Activated CD4-positive, alpha-beta T cell treated with anti-CD3 and anti-CD28 coated beads, Interleukin-2, amount 10 ng/mL, durations not matched to agents 24 days and 14 days (primary cell): ENCODE results near the gene TSPAN11. TPM values are rescaled to one million over a fixed set of nuclear protein-coding genes. Genes with fewer than 3 reads are reported as not detected.

Source experiments
- DNase-seq: peaks from one replicate; pipeline ENCODE4 v3.0.0; 2022
- H3K27ac Mint-ChIP-seq: one replicate; pipeline ENCODE4 v1.8.0; 2022; ENCODE audit warnings: mild to moderate bottlenecking, mixed read lengths
- H3K27me3 Mint-ChIP-seq: one replicate; pipeline ENCODE4 v1.8.0; 2022; ENCODE audit warnings: mixed read lengths
- H3K36me3 Mint-ChIP-seq: one replicate; pipeline ENCODE4 v1.8.0; 2022; ENCODE audit warnings: low read depth, mild to moderate bottlenecking, mixed read lengths
- H3K4me1 Mint-ChIP-seq: one replicate; pipeline ENCODE4 v1.8.0; 2021; ENCODE audit warnings: mixed read lengths
- H3K4me3 Mint-ChIP-seq: one replicate; pipeline ENCODE4 v1.8.0; 2022; ENCODE audit warnings: mild to moderate bottlenecking, moderate library complexity, mixed read lengths
- H3K9me3 Mint-ChIP-seq: one replicate; pipeline ENCODE4 v1.8.0; 2021; ENCODE audit warnings: mixed read lengths
- intact Hi-C: fragments of 100-400 bp; cut with micrococcal nuclease; formaldehyde crosslinking; loops from one replicate; pipeline ENCODE4 v1.15.1; 2023
- total RNA-seq: library from RNA; stranded (reverse); gene quantifications from 2 replicates; pipeline ENCODE4 v1.2.3, GENCODE V29; 2022

The TSPAN11 gene
- total RNA-seq, 1 donor from 2014 or later: not detected

DNA sequence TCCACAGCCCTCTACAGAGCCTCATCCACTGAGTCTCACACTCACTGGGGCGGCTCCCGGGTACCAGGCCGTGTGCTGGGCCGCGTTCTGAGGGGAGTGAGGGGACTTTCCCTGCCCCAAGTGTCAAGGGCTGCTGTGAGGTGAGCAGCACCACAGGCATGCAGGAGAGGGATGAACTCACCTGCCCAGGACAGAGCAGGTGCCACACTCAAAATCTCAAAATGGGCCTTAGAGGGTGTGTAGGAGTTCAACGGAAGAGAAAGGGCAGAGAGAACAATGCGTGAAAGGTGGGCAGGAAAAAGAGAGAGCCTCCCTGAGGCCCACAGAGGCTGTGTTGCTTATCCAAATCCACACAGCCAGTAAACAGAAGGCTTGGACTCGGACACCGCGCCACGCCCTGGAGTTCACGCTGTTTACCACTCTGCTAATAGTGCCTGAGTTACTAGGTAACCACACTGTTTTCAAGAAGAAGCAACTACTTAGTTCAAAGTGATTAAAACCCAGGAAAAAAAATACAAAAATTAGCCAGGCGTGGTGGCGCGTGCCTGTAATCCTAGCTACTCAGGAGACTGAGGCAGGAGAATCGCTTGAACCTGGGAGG is 32.7 kb downstream of the TSPAN11 start:
- Mint-ChIP-seq H3K27ac (no peak overlapping the region), H3K9me3 (no peaks in the 10 kb centered on the region), H3K27me3 (no peaks in the 10 kb centered on the region), H3K4me1 (no peaks in the 10 kb centered on the region), H3K4me3 (no peak overlapping the region), H3K36me3 (no peaks in the 10 kb centered on the region)
- no peak for DNase-seq
- intact Hi-C loops: no loop called here

DNA sequence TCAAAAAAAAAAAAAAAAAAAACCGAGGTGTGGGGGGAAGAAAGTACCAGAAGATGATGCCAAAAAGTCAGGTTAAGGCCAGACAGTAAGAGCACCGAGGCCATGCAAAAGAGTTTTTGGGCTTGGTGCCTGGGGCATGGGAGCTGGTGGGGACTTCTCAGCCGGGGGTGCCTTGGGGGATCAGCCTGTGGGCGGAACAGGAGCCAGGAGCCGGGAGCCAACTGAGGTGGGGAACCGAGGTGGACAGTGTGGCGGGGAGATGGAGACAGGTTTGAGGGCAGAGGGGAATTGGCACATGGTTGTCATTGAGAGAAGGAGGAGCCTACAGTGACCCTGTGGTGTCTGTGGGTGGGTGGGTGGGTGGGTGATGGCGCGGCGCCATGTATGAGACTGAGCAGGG is 33.2 kb downstream of the TSPAN11 start:
- Mint-ChIP-seq H3K4me1 (no peaks in the 10 kb centered on the region), H3K27ac (no peak overlapping the region), H3K27me3 (no peaks in the 10 kb centered on the region), H3K4me3 (no peak overlapping the region), H3K36me3 (no peaks in the 10 kb centered on the region), H3K9me3 (no peaks in the 10 kb centered on the region)
- intact Hi-C loops: no loop called here
- DNase-seq: no peak

DNA sequence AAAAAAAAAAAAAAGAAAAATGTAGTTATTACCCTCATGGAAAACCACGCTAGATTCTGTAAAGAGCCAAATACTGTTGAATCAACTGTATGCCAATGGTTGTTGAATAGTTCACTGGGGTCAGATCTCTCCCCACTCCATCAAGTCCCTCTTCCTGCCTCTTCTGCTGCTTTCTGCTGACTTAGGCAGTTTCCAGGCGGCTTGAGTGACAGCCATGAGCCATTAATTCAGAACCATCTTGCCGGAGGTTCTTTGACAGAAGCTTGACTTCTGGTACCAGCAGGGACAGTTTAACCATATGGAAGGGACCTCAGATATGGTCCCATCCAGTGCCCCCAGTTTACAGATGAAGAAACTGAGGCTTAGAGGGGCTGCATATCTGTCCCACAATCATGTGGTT is 34.5 kb downstream of the TSPAN11 start:
- intact Hi-C loops: no loop called here
- no peak overlapping the region for H3K4me3 Mint-ChIP-seq
- no peaks in the 10 kb centered on the region for H3K36me3 Mint-ChIP-seq
- H3K4me1 Mint-ChIP-seq: no peaks in the 10 kb centered on the region
- no peak for DNase-seq
- H3K27ac Mint-ChIP-seq: no peak overlapping the region
- H3K9me3 Mint-ChIP-seq: no peaks in the 10 kb centered on the region
- H3K27me3 Mint-ChIP-seq: no peaks in the 10 kb centered on the region

DNA sequence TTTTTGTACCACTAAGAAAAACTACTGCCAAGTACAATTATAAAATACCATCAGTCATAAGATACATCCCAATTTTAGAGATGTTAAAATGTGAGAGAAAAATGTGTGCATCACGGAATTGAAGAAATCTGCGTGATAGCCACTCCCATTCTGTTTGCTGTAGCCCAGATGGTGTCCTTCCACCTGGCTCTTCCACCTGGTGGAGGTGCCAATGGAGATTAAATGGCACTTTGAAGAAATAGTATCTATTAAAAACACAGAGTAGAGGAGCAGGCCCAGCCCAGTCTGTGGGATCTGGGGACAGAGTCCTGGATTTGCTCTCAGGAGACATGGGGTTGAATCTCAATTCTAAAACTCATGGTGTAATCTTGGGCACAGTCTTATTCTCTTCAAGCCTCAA is 35.5 kb downstream of the TSPAN11 start:
- no peaks in the 10 kb centered on the region for H3K36me3 Mint-ChIP-seq
- no peak overlapping the region for H3K4me3 Mint-ChIP-seq
- no peak for DNase-seq
- H3K4me1 Mint-ChIP-seq: no peaks in the 10 kb centered on the region
- H3K9me3 Mint-ChIP-seq: no peaks in the 10 kb centered on the region
- H3K27ac Mint-ChIP-seq: no peak overlapping the region
- intact Hi-C loops: no loop called here
- H3K27me3 Mint-ChIP-seq: no peaks in the 10 kb centered on the region

DNA sequence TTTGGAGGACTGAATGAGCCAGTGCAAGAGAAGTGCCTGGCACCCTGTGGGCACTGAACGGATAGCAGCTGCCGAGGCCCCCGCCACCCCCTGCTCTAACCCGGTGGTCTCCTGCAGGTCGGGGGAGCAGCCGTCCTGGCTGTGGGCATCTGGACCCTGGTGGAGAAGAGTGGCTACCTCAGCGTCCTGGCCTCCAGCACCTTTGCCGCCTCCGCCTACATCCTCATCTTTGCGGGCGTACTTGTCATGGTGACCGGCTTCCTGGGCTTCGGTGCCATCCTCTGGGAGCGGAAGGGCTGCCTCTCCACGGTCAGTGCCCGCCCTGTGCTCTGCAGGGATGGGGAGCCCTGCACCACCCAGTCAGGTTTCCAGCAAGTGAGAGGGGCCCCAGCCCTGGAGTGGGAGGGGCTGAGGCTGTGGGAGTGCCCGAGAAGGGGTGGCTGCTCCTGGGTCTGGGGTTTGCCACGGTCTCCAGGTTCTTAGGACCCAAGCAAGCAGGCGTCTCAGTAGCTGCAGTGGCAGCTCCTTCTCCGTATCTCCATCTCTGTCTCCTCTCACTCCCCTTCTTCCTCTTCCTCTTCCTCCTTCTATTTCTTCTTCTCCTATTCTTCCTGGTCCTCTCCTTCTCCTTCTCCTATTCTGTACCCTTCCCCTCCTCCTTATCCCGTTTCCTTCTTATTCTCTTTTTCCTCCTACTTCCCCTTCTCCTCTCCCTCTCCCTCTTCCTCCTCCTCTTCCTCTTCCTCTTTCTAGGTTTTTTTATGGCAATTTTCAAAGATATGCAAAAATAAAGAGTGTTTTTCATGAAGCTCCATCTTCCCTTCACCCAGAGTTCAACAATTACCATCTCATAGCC is 37.4 kb downstream of the TSPAN11 start:
- DNase-seq: no peak
- Mint-ChIP-seq H3K27ac (no peak overlapping the region), H3K27me3 (no peaks in the 10 kb centered on the region), H3K4me3 (no peak overlapping the region), H3K4me1 (no peaks in the 10 kb centered on the region), H3K36me3 (no peaks in the 10 kb centered on the region), H3K9me3 (no peaks in the 10 kb centered on the region)
- intact Hi-C loops: no loop called here

DNA sequence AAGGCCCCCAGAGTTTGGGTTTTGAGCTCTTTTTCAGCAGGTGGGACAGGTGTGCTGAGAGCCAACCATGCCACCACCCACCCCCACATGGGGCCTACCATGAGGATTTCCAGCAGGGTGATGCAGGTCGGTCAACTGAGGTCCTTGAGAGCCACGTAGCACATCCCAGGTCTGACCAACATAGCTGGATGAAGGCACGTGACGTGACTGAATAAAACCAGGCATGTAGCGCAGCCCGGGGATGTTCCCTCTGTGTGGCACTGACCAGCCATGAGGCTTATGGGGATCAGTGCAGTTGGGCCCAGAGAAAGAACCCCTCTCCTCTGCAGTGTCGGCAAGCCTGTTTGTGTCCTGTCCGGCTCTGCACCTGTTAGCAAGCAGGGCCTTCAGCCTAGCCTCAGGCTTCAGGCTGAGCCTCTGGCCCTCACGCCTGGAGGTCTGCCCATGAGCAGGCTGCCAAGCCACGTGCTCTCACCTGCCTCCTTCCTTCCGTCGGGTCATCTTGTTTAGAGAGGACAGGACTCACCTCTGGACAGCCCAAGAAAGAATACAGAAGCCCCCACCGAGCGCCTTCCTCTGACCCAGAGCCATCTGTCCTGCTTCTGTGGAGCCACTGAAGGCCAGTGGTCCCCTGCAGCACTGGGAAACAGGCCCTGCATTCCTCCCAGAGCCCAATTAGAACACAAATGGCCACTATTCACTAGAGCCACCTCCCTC is 38.5 kb downstream of the TSPAN11 start:
- DNase-seq: no peak
- no peaks in the 10 kb centered on the region for H3K36me3 Mint-ChIP-seq
- H3K27ac Mint-ChIP-seq: no peak overlapping the region
- H3K9me3 Mint-ChIP-seq: no peaks in the 10 kb centered on the region
- no peaks in the 10 kb centered on the region for H3K27me3 Mint-ChIP-seq
- no peaks in the 10 kb centered on the region for H3K4me1 Mint-ChIP-seq
- H3K4me3 Mint-ChIP-seq: no peak overlapping the region
- intact Hi-C loops: no loop called here

DNA sequence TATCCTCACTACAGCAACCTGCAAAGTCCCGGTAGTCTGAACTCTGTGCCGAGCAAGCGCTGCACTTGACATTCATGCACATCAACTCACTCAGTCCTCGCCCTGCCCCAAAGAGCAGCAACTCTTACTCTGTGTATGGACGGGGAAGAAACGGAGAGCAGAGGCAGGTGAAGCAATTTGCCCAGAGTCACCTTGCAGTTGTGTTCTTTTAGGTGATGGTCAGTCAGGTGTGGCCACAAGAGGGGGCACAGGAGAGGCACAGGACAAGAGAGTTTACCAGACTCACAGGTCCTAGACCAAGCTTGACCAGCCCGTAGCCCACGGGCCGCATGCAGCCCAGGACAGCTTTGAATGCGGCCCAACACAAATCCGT is 39.1 kb downstream of the TSPAN11 start:
- H3K27me3 Mint-ChIP-seq: peaks cover 2% of the 10 kb centered on the region
- H3K36me3 Mint-ChIP-seq: no peaks in the 10 kb centered on the region
- no peaks in the 10 kb centered on the region for H3K9me3 Mint-ChIP-seq
- DNase-seq: no peak
- intact Hi-C loops: no loop called here
- H3K4me1 Mint-ChIP-seq: no peaks in the 10 kb centered on the region
- H3K4me3 Mint-ChIP-seq: no peak overlapping the region
- no peak overlapping the region for H3K27ac Mint-ChIP-seq

DNA sequence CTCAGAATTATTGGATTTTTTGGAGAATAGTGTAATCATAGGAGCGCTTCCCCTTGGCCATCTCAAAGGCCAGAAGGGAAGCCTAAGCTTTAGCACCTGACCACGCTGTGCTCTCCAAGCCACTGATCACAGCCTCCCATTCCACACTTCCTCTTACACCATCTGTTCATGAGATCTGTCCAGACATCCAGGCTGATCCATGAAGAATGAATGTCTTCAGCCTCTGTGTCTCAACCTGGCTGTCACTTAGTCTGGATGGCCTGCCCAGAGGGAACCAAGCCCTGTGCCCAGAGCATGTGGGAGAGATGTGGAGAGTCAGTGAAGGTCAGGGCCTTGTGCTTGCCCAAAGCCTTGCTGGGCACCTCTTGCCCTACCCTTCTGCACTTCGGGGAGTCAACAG is 40.5 kb downstream of the TSPAN11 start:
- no peak for DNase-seq
- intact Hi-C loops: no loop called here
- no peak overlapping the region for H3K27ac Mint-ChIP-seq
- H3K27me3 Mint-ChIP-seq: peaks cover 2% of the 10 kb centered on the region
- no peaks in the 10 kb centered on the region for H3K4me1 Mint-ChIP-seq
- H3K9me3 Mint-ChIP-seq: no peaks in the 10 kb centered on the region
- no peaks in the 10 kb centered on the region for H3K36me3 Mint-ChIP-seq
- H3K4me3 Mint-ChIP-seq: no peak overlapping the region

DNA sequence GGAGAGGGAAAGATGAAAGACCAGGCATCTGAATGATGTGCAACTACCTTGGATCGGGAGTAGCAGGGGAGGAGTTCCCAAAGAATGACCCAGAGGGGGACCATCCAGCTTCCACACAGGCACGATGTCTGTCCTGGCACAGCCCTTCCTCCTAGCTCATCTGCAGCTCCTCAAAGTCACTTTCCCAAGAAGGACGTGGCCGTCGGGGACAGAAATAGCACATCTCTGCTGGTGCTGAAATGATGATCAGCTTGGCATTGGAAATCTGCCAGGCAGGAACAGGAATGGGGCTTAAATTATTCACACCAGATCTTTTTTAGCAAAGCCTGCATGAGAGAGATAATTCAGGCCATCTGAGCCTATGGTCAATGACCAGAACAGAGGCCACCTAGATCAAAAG is 41.7 kb downstream of the TSPAN11 start:
- no peaks in the 10 kb centered on the region for H3K4me1 Mint-ChIP-seq

DNA sequence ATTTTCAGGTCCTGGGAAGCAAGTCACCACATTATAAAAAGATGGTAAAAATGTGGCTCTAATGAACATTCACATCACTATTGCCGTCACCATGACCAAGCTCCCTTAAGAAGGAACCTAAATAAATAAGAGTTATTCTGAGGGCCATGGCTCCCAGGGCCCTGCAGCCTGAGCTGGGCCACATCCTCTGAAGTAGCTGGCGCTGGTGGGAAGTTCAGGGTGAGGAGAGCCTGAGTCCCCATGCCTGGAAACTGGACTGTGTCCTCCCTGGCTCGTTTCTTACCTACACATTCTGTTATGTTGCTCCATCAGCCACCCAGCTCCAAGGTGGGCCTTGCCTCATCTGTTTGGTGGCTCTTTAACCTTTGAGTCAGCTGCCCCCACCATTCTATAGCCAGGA is 42.5 kb downstream of the TSPAN11 start:
- no peaks in the 10 kb centered on the region for H3K4me1 Mint-ChIP-seq
- intact Hi-C loops: no loop called here
- H3K27me3 Mint-ChIP-seq: peaks cover 2% of the 10 kb centered on the region
- H3K27ac Mint-ChIP-seq: no peak overlapping the region
- no peak for DNase-seq
- no peak overlapping the region for H3K4me3 Mint-ChIP-seq
- H3K9me3 Mint-ChIP-seq: no peaks in the 10 kb centered on the region
- no peaks in the 10 kb centered on the region for H3K36me3 Mint-ChIP-seq

More for the DNA sequence above, 41.7 kb downstream of the TSPAN11 start:
- no peak overlapping the region for H3K27ac Mint-ChIP-seq
- H3K36me3 Mint-ChIP-seq: no peaks in the 10 kb centered on the region
- H3K27me3 Mint-ChIP-seq: peaks cover 2% of the 10 kb centered on the region
- no peaks in the 10 kb centered on the region for H3K9me3 Mint-ChIP-seq
- no peak overlapping the region for H3K4me3 Mint-ChIP-seq
- intact Hi-C loops: no loop called here
- no peak for DNase-seq

DNA sequence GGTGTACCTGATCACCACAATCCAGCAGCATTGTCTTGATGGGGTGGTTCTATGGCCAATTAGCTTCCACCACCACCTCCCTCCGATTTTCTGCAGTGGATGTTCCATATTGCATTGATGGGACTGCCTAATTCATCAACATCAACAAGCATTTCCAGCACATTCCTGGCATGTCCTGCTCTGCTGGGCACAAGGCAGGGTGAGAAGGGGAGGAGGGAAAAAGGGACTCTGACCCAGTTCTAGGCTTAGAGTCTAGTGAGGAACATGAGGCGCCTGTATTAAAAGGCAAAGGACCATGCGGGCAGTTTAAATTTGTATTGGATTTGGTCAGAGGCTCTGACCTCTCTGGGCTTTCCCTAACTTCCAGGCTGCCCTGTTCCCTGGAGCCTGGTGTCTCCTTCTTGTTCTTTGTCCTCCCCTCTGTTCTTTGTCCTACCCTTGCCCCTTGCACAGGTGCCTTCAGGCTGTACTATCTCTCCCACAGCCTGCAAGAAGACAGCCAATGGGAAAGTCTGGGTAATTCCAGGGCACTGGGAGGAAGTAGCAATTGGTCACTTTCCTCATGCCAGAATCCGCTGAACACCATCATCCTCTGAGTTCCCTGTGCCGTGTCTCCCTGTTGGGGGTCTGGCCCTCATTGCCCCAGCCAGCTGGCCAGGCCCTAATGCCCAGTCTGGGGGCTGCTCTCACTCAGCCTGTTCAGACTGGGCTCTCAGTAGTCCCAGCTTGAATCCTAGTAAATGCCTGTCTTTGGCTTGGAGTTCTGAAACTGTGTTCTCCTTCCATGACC is 43.3 kb downstream of the TSPAN11 start:
- H3K36me3 Mint-ChIP-seq: no peaks in the 10 kb centered on the region
- H3K4me1 Mint-ChIP-seq: no peaks in the 10 kb centered on the region
- no peak for DNase-seq
- H3K4me3 Mint-ChIP-seq: no peak overlapping the region
- H3K27me3 Mint-ChIP-seq: peaks cover 2% of the 10 kb centered on the region
- no peaks in the 10 kb centered on the region for H3K9me3 Mint-ChIP-seq
- intact Hi-C loops: no loop called here
- no peak overlapping the region for H3K27ac Mint-ChIP-seq

DNA sequence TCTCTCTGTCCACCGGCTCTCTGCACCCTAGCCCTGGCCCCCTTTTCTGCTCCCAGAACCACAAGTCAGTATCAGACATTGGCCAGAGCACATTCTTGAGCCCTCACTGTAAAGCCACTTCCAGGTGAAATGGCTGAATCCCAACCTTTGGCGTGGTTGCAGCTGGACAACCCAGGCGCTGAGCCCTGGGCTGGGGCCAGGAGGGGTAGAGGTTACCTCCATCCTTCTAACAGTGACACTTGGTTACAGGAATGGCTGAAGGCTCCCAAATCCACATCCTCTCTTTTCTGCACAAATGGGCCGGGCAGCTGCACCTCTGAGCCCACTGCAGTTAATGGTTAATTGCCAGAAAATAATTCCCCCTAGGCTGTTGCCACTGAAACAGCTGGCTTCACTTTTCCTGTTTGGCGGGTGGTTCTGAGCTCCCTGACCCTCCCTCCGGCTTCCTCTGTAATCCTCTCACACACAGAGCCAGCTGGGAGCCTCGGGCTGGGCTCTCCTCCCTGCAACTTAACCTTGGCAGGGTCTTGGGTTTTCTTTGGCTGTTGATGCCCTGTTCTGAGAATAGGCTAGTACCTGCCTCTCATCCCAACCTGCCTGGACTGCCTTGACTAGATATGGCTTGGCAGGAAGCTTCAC is 44.1 kb downstream of the TSPAN11 start:
- peaks cover 2% of the 10 kb centered on the region for H3K27me3 Mint-ChIP-seq
- H3K4me3 Mint-ChIP-seq: no peak overlapping the region
- intact Hi-C loops: no loop called here
- no peaks in the 10 kb centered on the region for H3K9me3 Mint-ChIP-seq
- no peaks in the 10 kb centered on the region for H3K4me1 Mint-ChIP-seq
- no peak for DNase-seq
- H3K27ac Mint-ChIP-seq: no peak overlapping the region
- no peaks in the 10 kb centered on the region for H3K36me3 Mint-ChIP-seq

DNA sequence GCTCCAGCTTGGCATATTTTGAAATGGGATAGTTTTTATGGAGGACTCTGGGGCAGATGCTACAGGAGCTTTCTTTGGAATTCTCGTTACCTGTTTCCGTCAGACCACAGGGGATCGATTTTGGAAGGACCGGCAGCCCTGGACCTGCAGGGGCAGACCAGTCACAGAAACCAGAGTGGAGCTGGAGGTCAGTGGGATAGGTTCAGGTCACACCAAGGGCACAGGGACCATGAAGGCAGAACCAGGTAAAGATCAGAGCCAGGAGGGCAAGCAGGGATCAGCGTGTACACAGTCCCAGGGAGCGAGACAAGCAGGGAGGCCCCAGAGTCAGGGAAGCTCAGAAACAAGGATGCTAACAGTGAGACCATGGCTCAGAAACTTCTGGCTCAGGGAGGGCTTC is 45.5 kb downstream of the TSPAN11 start:
- H3K36me3 Mint-ChIP-seq: no peaks in the 10 kb centered on the region
- H3K27ac Mint-ChIP-seq: no peak overlapping the region
- DNase-seq: no peak
- intact Hi-C loops: no loop called here
- no peaks in the 10 kb centered on the region for H3K9me3 Mint-ChIP-seq
- H3K4me3 Mint-ChIP-seq: no peak overlapping the region
- no peaks in the 10 kb centered on the region for H3K4me1 Mint-ChIP-seq
- peaks cover 2% of the 10 kb centered on the region for H3K27me3 Mint-ChIP-seq
